ENCODE data around the gene IL3.

DNA sequence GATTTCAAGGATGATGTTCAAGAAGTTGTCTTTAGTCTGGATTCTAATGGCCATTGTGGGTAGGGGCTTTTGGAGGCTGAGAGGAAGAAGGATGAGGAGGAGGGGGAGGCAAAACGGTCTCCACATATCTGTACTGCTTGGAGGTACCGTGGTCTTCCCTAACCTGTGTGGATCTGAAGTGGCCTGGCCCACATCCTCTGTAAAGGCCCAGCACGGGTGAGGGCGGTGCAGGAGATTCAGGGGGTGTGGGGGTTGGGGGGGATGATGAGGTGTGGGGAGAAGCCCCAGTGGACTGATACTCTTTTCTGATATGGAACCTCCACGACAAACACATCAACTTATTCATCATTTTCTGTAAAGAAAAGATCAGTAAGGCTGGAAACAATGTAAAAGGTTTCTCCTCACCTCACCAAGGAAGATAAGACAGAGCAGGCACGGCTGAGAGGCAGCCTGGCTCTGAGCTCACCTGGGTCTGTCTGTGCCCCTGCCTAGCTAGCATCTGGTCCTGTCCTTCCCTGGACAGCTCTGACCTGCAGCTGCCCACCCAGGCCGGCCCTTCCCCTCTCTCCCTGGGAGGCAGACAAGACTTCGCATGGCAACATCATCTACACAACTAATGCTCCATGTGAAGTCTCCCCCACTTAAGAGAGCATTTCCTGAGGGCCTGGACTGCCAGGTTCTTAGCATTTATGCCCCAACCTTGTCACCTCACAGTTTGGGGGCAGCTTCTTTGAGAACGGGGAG lies 5.6 kb upstream of the IL3 start:
- TF ChIP-seq, protein P1, sequence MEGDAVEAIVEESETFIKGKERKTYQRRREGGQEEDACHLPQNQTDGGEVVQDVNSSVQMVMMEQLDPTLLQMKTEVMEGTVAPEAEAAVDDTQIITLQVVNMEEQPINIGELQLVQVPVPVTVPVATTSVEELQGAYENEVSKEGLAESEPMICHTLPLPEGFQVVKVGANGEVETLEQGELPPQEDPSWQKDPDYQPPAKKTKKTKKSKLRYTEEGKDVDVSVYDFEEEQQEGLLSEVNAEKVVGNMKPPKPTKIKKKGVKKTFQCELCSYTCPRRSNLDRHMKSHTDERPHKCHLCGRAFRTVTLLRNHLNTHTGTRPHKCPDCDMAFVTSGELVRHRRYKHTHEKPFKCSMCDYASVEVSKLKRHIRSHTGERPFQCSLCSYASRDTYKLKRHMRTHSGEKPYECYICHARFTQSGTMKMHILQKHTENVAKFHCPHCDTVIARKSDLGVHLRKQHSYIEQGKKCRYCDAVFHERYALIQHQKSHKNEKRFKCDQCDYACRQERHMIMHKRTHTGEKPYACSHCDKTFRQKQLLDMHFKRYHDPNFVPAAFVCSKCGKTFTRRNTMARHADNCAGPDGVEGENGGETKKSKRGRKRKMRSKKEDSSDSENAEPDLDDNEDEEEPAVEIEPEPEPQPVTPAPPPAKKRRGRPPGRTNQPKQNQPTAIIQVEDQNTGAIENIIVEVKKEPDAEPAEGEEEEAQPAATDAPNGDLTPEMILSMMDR (conservative IDR thresholded peaks at IDR 0.05; ENCODE audit: low read length) = no peak
- no peak for TF ChIP-seq EZH2phosphoT487 (IDR thresholded peaks at IDR 0.05; ENCODE audit: borderline replicate concordance)

Data from Loucy (cell line).